GM18520 (cell line): ENCODE results near the gene ELK1.

Experiments
- ATAC-seq: cut with Tn5 transposase; IDR thresholded peaks from one replicate; pipeline ENCODE4 v1.9.1; 2021; ENCODE audit not compliant: unreplicated experiment

ELK1 gene

DNA sequence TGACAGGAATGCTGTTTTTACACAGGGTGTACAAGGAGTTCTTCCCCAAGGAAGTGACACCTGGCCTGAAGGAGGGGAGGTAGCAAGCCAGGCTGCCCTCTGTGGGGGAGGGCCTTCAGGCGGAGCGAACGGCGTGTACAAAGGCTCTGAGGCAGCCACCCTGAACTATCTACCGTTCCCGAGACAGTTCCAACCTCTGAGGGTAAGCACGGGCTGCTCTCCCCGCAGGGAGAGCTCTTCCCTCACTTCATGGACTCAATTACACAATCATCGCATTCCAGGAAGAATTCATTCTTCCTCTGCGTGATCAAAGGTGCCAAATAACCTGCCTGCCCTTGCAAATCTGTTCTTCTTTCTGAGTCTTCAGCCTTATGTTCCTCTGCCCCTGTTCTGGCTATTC is 4.8 kb downstream of the ELK1 start:
- no peak for ATAC-seq

DNA sequence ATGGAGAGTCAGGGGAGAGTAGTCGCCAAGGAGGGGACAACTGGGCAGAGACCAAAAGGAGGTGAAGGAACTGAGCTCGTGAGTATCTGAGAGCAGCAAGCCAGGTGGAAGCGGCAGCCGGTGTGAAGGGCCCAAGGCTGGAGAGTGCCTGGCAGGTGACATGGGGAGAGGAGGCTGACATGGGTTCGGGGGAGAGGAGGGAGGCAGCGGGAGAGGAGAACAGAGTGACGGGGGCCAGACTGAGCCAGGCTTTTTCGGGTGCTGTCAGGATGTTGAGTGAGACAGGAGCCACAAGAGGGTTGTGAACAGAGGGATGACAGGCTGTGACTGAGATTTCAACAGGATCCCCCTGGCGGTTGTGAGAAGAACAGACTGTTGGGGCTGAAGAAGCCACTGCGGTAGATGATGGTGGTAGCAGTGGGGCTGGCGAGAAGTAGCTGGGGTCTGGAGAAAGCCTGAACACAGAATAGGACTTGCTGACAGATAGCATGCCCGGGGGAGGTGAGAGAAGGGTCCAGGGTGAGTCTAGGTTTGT is 5.7 kb downstream of the ELK1 start:
- ATAC-seq: no peak

DNA sequence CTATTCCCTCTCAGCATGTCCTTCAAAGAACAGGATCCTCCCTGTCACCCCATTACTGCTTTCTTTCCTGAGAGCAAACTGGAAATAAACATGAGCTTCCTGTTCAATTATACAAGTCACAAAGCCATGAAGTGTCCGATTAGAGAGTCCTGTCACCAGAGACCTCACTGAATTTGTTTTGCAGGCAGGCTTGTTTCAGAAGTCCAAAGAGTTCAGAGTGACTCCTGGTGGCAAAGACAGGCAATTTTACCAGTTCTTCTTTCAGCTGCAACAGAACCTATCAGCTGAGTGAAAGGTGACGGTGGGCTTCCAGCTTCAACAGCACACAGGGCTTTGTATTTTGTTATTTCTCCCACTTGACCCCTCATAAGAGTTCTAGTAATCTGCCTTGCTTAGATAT is 6.4 kb downstream of the ELK1 start:
- ATAC-seq: no peak

DNA sequence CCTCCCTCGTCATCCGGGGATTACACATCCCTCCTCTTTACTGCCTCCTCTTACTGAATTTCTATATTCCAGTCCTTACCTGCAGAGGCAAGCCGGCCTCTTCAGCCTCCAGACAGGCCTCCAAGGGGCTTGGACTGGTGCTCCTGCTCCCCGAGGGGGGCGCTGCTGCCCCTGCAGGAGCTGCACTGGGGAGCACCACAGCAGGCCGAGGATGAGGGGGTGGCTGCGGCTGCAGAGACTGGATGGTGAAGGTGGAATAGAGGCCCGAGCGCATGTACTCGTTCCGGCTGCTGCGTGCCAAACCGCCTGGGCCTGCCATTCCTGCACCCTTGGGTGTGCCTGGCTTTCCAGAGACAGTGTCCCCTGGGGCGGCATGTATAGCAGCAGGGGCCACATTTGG is 11.5 kb downstream of the ELK1 start:
- ATAC-seq: no peak

DNA sequence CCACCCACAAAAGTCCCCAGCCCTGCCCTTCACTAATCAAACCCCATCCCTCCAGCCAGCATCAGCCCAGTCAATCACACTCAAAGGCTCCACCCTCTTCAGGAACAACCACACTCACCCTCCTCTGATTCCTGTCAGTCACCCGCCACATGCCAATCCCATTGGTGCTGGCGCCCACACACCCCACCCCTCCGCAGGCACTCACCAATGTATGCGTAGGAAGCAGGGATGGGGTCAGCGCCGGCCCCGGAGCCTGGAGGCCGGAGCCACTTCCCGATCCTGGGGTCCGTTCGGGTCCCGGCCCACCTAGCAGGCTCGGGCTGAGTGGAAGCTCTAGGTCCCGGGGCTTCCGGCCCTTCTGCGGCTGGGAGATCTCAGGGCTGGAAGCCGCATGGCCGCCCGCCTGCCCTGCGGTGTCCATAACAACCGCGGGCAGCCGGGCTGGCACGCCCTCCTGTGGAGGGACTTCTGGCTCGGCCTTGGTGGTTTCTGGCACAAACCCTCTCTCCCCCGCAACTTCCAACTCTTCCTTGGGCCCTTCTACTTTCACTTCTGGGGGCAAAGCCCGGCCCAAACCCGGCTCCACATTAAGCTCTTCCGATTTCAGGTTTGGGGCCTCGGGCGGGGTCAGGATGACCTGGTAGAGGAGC is 12.7 kb downstream of the ELK1 start:
- no peak for ATAC-seq

DNA sequence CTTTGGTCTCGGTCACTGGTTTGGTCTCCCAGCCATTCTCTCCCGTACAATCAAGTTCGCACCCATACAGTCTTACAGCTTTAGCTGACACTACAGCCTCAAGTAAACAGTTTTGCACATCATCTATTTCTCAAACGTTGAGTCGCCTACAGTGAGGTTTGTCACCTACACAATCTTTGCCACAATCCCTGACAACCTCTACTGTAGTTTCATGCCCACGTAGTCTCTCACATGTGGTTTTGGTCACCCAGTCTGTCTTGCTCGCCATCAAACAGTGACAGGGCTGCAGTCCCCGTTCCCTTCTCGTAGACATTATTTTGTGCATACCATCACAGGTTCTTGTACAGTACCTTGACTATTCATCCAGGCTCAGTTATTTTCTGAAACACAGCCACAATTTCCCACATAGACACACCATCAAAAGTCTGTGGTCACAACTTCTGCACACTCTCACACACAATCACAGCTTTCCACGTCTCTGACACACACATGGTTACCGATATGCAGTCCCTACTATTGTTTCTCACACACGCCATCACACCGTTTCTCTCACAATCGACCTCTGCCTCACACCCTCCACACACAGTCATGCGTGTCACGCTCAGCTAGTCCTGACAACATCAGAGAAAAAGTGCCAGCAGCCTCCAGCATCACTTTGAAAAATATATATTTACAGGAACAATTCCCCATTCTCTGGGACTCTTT is 15.3 kb downstream of the ELK1 start:
- ATAC-seq: no peak

DNA sequence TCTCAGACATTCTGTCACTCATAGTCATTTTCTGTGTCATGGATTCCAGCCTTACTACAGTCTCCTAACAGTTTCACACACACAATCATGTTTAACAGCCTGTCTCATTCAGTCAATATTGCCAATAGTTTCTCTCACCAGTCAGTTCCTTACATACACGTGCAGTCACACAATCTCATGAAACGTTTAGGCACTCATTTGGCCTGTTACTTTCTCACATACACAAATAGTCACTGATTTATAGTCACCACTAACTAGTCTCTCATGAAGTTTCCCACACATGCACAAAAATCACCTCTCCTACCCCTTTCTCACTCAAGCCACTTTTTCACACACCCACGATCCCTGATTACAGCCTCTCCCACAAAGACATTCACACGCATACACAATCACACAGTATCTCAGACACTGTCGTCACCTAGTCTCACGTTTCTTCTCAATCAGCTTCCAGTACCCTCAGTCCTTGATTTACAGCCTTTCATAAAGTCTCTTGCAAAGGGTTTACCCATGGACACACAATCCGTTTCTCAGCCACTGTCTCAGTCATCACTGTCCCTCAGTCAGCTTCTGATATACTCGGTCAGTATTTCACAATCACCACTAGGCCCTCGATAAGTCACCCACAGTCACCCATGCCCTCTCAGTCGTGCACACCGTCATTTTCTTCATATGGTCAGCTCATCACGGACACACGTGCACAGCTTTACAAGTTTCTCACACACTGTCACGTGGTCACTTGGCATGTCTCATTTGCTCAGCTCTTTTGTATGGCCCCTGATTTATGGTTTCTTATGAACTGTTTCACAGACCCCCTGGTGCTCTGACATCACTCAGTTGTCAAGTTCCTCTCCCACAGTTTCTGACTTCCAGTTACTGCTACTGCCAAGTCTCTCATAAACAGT is 16.4 kb downstream of the ELK1 start:
- ATAC-seq: no peak

DNA sequence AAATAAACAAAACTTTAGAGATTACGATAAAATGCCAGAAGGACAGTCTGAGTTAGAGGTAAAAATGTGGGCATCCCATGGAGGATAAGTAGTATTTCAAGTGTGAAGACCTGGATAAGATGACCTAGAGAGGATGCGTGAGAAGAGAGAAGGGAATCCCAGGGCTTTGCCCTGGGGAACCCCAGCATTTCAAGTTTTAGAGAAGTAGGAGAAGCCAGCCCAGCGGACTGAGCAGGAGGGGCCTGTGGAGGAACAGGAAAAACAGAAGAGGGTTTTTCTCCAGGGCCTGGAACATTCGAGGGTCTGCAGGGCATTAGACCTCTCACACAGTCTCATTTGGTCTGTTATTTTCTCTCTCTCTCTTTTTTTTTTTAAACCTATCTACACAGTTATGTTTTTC is 17.7 kb downstream of the ELK1 start:
- no peak for ATAC-seq

DNA sequence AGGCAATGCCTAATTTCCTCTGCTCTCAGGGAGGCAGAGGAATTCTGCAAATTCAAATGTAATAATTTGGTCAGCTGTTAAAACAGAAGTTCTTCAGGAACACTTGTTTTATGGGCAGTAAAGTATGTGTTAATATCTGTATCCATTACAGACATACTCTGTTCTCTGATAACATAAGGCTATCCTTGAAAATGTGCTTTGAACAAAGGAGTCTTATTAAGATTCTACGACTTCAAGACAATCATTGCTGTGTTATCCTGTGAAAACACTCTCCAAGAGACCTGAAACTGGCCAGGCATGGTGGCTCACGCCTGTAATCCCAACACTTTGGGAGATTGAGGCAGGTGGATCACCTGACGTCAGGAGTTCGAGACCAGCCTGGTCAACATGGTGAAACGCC is 18.7 kb downstream of the ELK1 start:
- no peak for ATAC-seq

DNA sequence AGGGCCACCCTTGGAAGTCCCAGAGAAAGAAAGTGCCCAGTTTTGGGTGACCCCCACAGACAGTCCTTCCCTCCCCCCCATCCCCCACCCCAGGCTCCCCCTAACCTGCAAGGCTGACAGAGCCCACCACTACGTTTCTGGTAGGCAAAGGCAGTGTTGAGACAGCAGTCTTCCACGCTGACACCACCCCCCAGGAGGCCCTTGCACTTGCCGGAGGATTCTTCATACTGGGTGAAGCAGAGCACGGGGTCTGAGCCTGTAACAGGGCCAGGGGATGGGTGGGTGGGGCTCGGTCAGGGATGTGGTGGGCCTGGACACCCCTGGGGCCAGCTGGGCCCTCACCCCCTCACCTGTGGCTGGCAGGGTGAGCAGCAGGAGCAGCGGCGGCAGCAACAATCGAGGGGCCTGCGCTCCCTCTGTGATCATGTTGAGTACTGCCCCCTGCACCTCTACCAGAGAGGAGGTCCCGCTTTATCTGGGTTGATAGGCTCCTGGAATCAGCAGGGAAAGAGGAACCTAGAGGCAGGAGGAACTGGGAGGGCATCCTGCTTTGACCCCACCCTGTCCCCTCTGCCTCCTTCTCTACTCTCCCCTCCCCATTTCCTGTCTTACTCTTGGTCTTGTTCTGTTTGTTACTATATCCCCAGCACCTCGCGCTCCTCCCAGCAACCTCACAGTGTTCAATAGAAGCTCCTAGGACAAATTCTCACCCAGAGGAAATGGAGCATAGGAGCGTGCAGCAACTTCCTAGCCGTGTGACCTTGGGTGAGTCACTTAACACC is 20.8 kb downstream of the ELK1 start, which contains the start of gene CFP:
Gene CFP (minus strand): TSS at position 512 of the 782 bp plus-strand sequence. CDS start 86 bp downstream, at position 426.
- ATAC-seq: no peak

DNA sequence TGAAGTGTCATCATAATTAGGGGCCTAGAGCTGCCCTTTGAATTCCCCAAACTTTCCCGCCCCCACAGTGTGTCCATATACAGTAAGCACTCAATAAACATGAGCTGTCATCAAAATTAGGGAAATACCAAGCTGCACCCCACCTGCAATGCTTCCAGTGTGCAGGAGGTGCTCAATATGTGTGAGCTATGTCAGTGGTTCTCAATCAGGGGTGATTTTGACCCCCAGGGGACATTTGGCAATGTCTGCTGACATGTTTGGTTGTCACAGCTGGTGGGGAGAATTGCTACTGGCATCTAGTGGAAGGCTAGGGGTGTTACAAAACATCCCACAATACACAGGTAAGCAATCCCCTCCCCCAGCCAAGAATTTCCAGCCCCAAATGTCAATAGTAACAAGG is 21.4 kb downstream of the ELK1 start:
- ATAC-seq: no peak

DNA sequence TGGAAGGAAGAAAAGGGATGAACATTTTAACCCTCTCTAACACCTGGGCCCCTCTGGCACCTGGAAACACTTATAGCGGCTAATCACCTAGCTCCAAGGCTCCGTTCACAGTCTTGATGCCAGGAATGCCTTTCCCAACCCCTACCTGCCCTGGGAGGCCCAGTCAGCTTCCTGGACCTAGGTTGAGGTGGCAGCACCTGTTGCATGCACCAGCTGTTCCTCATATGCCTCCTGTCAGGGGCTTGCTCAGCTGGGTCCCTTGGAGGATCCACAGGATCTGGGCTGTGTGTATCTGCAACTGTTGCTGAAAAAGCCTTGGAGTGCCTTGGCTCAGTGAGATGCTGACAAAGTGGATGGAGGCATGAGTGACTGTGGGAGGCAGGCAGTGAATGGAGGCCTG is 25.0 kb downstream of the ELK1 start:
- no peak for ATAC-seq

DNA sequence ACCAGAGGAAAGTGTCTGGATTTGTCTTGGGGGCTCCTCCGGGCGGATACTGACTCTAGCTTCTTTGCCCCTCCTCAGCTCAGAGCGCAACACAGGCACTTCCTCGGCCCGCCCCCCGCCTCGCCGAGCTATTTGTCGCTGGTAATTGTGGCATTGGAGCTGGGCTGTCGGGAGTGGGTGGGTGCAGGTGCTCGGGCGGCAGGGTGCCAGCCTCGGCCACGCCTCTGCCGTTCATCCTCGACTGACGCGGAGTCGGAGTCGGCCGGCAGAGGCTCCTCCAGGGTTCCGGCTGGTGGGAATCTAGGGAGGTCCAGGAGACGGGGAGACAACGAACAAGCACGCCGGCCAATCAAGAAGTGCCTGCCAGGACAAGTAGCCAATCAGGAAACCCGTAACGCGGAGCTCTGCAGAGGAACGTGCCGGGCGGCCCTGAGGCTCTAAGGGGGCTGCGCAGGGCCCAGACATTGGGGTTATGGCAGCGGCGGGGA is 26.8 kb downstream of the ELK1 start:
- ATAC-seq: no peak

DNA sequence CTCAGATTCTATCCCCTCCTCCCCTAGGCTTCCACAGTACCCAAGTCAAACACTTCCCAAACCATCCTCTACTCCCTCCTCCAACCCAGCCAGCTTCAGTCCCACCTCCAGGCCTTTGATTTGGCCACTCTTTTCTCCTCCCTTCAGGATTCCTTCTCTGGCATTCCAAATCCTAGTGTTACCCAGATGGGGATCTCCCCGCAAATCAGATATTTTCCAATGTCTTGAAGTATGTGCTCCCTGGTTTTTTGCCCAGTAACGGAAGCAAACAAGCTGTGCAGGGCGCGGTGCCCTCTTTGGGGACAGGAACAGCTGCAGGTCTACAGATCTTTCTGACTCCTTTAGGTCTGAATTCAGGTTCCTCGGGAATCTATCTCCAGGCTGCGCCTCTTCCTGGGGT is 28.5 kb downstream of the ELK1 start:
- ATAC-seq: no peak

DNA sequence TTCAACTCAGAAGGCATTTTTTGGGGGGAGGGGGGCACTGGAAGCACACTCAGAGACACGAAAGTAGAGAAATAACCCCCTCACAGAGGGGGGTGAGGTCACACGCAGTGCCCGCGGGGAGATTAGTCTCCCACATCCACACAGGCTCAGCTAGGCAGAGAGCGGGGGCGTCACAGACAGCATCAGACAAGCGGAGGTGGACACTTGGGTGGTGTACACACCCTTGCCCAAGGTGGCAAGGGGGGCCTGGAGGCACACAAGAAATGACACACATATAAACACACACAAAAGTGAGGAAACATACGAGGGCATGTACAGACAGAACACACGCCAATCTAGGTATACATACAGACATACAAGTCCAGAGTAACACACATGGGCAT is 30.1 kb downstream of the ELK1 start:
- ATAC-seq: no peak

DNA sequence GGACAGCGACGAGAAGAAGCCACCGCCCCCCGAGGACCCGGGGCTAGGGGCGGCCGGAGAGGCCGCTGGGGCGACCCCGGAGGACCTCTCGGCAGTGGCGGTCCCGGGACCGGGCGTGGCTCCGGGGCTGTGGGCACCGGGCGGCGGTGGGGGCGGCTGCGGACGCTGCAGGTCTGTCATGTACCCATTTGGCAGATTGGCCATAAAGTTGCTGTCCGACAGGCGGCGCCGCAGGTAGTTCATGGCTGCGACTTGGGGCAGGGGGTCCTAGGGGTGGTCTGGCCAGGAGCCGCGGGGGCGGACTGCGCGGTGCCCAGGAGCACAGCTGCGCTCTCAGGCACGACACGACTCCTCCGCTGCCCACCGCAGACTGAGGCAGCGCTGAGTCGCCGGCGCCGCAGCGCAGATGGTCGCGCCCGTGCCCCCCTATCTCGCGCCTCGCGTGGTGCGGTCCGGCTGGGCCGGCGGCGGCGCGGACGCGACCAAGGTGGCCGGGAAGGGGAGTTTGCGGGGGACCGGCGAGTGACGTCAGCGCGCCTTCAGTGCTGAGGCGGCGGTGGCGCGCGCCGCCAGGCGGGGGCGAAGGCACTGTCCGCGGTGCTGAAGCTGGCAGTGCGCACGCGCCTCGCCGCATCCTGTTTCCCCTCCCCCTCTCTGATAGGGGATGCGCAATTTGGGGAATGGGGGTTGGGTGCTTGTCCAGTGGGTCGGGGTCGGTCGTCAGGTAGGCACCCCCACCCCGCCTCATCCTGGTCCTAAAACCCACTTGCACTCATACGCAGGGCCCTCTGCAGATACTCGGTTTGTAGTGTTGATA is 30.7 kb downstream of the ELK1 start, which contains the start of gene SYN1:
Gene SYN1 (minus strand): TSS at position 372 of the 817 bp plus-strand sequence. CDS start 129 bp downstream, at position 243.
- peak; percentile 77 for ATAC-seq

DNA sequence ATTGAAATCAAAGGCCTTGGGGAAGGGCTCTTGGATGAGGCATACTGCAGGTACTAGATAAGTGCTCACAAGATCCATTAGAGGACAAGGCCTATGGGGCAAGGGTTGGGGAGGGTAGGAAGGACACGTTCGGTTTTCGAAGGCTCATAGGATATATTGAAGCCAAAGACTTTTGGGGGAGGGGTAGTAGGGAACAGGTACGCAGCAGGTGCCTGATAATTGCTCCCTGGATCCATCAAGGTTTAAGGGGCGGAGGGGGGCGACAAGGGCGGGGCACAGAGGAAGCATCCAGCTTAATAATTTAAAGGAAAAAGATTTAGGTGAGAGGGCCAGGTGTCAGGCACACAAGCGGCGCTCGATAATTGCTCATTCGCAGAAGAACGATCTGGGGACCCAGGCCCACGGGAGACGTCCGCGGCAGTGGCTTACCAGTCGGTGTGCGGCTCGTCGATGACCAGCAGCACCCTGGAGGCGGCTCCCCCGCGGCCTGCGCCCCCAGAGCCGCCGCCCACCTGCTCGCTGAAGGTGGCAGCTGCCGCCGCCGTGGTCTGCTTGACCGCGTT is 31.4 kb downstream of the ELK1 start:
- ATAC-seq: no peak

DNA sequence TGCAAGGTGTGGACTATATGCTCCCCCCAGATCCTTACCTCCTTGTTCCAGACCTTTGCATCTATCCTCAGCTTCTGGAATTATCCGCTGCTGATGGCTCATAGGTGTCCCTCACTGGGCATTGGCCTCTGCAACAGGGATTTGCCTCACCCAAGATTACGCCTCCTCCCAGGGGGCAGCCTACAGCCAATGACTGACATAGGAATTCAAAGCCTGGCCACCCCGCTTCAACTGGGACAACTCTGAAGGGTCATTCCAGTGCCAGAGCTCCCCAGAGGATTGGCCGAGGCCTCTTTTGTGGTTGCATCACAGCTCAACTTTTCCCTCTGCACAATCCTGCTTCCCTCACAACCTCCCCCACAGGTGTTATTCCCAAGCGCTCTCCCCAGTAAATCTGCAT is 35.7 kb downstream of the ELK1 start:
- ATAC-seq: no peak

DNA sequence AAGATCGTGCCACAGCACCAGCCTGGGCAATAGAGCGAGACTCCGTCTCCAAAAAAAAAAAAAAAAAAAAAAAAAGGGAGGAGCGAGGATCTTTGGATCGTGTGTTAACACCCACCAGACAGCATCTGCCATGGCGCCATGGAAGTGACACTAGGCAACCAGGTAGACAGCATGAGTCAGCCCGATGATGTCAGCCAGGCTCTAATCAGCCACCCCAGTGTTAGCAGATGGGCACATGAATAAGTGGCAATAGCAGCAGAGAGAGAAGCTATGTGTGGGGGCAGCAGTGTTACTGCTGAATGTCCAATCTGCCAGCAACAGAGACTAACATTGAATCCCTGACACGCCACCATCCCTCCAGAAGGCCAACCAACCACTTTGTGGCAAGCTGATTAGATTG is 37.3 kb downstream of the ELK1 start:
- ATAC-seq: no peak
